ENCODE results near the gene CADPS.
"Not testable (repeated sequence)": the region's sequence is repeated elsewhere in the genome, so short reads cannot be mapped to it uniquely, and the experiment has no call there.

Gene CADPS

DNA sequence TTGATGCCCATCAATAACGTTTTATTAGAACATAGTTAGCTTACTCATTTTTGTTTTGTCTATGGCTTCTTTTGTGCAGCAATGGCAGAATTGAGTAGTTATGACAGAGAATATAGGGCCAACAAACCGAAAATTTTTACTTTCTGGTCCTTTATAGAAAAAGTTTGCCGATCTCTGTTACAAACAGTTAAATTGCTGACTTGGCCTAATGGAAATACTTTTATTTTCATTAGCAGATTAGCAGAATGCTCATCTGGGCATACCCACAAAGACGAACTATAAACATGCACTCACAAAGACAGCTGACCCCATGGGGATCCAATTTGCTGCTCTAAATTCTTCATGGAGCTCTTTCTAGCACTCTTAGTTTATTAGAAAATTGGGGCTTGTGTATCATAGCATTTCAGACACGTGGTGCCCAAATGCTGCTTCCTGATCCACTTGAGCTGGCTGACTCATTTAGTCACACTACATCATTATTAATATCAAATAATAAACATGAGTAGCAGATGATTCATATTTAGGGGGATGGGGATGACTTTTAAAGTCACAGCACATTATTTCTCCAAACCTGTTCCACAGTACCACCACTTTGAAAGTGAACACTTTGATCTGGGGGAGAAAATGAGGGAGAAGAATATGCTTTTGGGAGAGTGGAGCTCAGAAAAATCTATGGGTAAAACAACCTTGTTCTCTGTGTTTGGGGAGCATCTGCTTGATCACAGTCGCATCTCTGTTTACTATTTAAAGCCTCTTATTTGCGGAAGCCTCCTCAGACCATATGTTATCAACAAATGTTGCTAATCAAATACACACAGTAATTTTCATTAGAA is 273.8 kb downstream of the CADPS start:
- intact Hi-C loops (cut with micrococcal nuclease) = no loop called here
- no peaks in the 10 kb centered on the region for H3K9me3 Mint-ChIP-seq
- no peaks in the 10 kb centered on the region for H3K4me1 Mint-ChIP-seq (ENCODE audit: low read depth)
- H3K36me3 Mint-ChIP-seq (ENCODE audit: low read depth) = no peaks in the 10 kb centered on the region
- H3K27me3 Mint-ChIP-seq = no peaks in the 10 kb centered on the region
- no peak overlapping the region for H3K27ac Mint-ChIP-seq
- H3K4me3 Mint-ChIP-seq = no peak overlapping the region

GRCh38 chr3:62600033-62600432 is 275.2 kb downstream of the CADPS start:
- no peaks in the 10 kb centered on the region for H3K36me3 Mint-ChIP-seq (ENCODE audit: low read depth)
- no peaks in the 10 kb centered on the region for H3K4me1 Mint-ChIP-seq (ENCODE audit: low read depth)
- intact Hi-C loops (cut with micrococcal nuclease) = no loop called here
- no peaks in the 10 kb centered on the region for H3K27me3 Mint-ChIP-seq
- no peaks in the 10 kb centered on the region for H3K9me3 Mint-ChIP-seq
- H3K27ac Mint-ChIP-seq = no peak overlapping the region
- H3K4me3 Mint-ChIP-seq = no peak overlapping the region

DNA sequence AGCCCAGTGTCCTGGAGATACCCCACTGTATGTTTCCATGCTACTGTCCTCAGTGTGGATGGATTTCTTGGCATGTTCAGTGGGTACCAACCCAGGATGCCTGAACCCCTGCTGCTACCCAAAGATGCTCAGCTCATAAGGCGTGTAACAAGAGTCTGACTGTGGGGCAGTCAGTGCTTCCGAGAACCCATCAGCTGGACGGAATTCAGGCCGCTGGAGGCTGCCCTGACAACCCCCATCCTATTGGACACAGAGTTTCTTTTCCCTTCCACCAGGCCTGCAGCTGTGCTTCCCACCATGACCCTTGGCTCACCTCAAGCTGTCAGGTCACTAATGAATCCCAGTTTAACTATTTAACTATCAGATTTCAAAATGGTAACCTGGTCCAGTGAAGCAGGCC is 277.7 kb downstream of the CADPS start:
- no peaks in the 10 kb centered on the region for H3K27me3 Mint-ChIP-seq
- no peak overlapping the region for H3K27ac Mint-ChIP-seq
- intact Hi-C loops (cut with micrococcal nuclease) = no loop called here
- no peaks in the 10 kb centered on the region for H3K9me3 Mint-ChIP-seq
- H3K4me3 Mint-ChIP-seq = no peak overlapping the region
- H3K4me1 Mint-ChIP-seq (ENCODE audit: low read depth) = no peaks in the 10 kb centered on the region
- H3K36me3 Mint-ChIP-seq (ENCODE audit: low read depth) = no peaks in the 10 kb centered on the region

GRCh38 chr3:62592408-62592807 is 282.8 kb downstream of the CADPS start:
- H3K4me1 Mint-ChIP-seq (ENCODE audit: low read depth) = no peaks in the 10 kb centered on the region
- intact Hi-C loops (cut with micrococcal nuclease) = no loop called here
- H3K9me3 Mint-ChIP-seq = no peaks in the 10 kb centered on the region

DNA sequence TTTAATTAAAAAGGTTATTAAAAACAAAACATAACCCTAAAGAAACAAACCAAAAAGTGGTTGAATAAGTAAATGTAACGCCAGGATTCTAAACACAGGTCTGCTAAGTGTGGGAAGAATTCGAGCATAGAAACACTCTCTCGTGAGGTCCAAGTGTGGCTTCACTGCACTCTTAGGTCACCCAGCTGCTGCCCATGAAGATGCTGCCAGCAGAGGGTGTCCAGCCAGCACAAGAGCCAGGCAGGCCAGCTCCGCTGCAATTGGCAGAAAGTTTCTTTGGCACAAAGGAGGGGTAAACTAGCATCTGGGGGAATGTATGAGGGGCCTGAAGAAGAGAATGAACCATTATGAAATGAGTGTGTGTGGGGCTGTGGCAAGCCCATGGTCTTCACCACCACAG is 286.1 kb downstream of the CADPS start:
- Mint-ChIP-seq H3K27me3 (no peaks in the 10 kb centered on the region), H3K27ac (no peak overlapping the region)

More at GRCh38 chr3:62592408-62592807, 282.8 kb downstream of the CADPS start:
- Mint-ChIP-seq H3K36me3 (ENCODE audit: low read depth) (no peaks in the 10 kb centered on the region), H3K27ac (no peak overlapping the region), H3K27me3 (no peaks in the 10 kb centered on the region), H3K4me3 (no peak overlapping the region)

GRCh38 chr3:62587579-62588031 is 287.6 kb downstream of the CADPS start:
- no peaks in the 10 kb centered on the region for H3K27me3 Mint-ChIP-seq
- no peaks in the 10 kb centered on the region for H3K9me3 Mint-ChIP-seq
- intact Hi-C loops (cut with micrococcal nuclease) = no loop called here
- no peak overlapping the region for H3K4me3 Mint-ChIP-seq
- no peaks in the 10 kb centered on the region for H3K4me1 Mint-ChIP-seq (ENCODE audit: low read depth)
- no peaks in the 10 kb centered on the region for H3K36me3 Mint-ChIP-seq (ENCODE audit: low read depth)
- no peak overlapping the region for H3K27ac Mint-ChIP-seq

More for the DNA sequence above, 286.1 kb downstream of the CADPS start:
- no peaks in the 10 kb centered on the region for H3K4me1 Mint-ChIP-seq (ENCODE audit: low read depth)
- H3K4me3 Mint-ChIP-seq = no peak overlapping the region
- no peaks in the 10 kb centered on the region for H3K36me3 Mint-ChIP-seq (ENCODE audit: low read depth)
- intact Hi-C loops (cut with micrococcal nuclease) = no loop called here
- H3K9me3 Mint-ChIP-seq = no peaks in the 10 kb centered on the region

DNA sequence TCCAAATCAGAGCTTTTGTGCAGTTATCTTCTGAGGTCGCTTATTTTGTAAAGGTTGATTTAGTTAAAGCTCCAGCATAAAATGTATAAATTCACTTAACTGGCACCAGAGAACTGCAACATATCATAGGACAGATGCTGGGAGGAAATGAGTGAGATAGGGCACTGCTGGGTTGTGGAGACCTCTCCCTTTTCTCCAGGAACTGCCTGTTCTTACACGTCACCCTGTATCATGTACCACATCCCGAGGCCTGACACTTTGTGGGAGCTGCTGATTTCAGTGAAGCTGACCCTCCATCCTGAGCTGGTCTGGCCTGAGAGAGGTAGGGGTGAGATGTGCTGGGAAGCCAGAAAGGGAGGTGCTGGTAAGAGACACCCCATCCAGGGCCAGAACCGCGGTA is 288.0 kb downstream of the CADPS start:
- Mint-ChIP-seq H3K27ac (no peak overlapping the region), H3K36me3 (ENCODE audit: low read depth) (no peaks in the 10 kb centered on the region), H3K27me3 (no peaks in the 10 kb centered on the region), H3K9me3 (no peaks in the 10 kb centered on the region), H3K4me3 (no peak overlapping the region), H3K4me1 (ENCODE audit: low read depth) (no peaks in the 10 kb centered on the region)
- intact Hi-C loops (cut with micrococcal nuclease) = no loop called here

DNA sequence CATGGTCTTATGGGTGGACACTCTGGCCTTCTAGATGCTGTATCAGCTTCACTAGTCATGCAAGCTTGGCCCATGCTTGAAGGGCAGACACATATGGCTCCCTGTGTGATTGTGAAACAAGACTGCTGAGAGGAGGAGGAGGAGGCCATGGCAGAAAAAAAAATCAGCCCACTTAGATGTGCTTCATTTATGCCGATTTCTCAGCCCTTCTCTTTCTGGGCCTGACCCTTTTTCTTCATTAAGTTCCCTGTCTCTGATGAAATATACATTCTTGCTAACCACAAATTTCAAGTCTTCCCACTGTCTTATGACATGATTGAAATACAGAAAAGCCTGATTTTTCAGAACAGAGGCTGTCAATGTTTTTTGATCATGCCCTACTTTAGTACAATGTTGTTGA is 288.9 kb downstream of the CADPS start:
- Mint-ChIP-seq H3K27ac (no peak overlapping the region), H3K36me3 (ENCODE audit: low read depth) (no peaks in the 10 kb centered on the region), H3K4me1 (ENCODE audit: low read depth) (no peaks in the 10 kb centered on the region), H3K27me3 (no peaks in the 10 kb centered on the region), H3K9me3 (no peaks in the 10 kb centered on the region), H3K4me3 (no peak overlapping the region)
- intact Hi-C loops (cut with micrococcal nuclease) = no loop called here

DNA sequence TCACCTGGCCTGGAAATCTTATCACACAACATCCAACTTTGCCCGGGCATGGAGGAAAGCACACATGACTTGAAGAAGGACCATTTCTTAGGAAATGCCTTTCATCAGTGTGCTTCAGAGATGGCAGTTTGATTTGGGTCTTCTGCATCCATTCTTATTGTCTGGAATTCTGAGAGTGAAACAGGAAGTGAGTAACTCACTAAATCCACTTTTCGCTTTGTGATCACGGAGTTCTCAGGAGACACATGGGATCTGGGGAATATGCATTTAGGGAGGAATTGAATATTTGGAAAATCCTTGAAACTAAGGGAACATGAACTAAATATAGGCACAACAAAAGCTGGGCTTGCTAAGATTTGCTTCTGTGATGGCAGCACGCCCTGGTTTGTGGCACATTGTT is 289.4 kb downstream of the CADPS start:
- H3K36me3 Mint-ChIP-seq (ENCODE audit: low read depth) = no peaks in the 10 kb centered on the region
- H3K4me1 Mint-ChIP-seq (ENCODE audit: low read depth) = no peaks in the 10 kb centered on the region
- H3K27ac Mint-ChIP-seq = no peak overlapping the region
- H3K4me3 Mint-ChIP-seq = no peak overlapping the region
- intact Hi-C loops (cut with micrococcal nuclease) = no loop called here
- H3K27me3 Mint-ChIP-seq = no peaks in the 10 kb centered on the region
- H3K9me3 Mint-ChIP-seq = no peaks in the 10 kb centered on the region

DNA sequence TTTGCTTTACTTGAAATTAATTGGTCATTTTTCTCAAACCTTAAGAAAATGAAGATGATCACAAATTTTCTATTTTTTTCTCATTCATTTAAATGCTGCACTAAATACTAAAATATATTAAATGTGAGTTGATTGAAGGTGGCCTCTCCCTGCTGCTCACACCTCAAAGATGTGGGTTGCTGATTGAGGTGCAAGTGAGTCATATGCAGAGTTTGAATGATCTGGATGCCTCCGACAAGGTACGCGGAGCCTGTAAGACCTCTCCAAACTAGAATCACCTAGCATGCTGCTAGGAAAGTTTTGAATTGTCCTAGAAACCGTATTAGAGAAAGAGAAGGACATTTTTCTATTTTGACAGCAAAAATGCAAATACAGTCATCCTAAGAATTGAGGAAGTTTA is 290.6 kb downstream of the CADPS start:
- Mint-ChIP-seq H3K27me3 (no peaks in the 10 kb centered on the region), H3K36me3 (ENCODE audit: low read depth) (no peaks in the 10 kb centered on the region), H3K4me1 (ENCODE audit: low read depth) (no peaks in the 10 kb centered on the region), H3K9me3 (peaks cover 6% of the 10 kb centered on the region), H3K27ac (no peak overlapping the region), H3K4me3 (no peak overlapping the region)
- intact Hi-C loops (cut with micrococcal nuclease) = no loop called here

DNA sequence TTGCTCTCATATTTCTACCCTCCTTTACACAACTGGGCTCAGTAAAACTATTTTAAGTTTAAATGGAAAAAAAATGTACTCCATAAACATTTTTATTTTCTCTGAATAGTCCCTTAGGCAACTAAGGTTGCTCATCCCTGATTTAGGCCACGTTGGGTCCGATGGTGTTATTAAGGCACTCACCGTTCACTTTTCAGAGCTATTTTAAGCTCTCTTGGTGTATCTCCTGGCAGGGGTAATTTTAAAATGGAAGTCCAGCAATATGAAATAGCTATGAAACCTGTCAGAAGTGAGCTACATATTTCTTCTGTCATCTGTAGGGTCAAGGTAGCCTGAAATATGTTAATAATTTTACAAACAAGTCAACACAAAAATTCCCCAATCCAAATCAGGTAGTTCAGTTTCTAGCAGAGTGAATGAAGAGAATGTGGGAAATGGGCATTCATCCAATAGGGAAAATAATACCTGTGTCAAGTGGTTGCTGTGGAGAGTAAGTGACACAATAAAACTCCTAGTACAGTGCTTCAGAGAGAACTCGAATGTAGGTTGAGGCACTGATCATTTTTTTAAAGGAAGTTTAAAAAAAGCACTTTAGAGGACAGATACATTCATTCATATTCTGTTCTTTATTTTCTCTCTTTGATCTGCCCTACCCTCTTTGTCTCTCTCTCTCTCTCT is 292.6 kb downstream of the CADPS start:
- intact Hi-C loops (cut with micrococcal nuclease) = no loop called here
- H3K27me3 Mint-ChIP-seq = no peaks in the 10 kb centered on the region
- H3K36me3 Mint-ChIP-seq (ENCODE audit: low read depth) = no peaks in the 10 kb centered on the region
- peaks cover 20% of the 10 kb centered on the region for H3K9me3 Mint-ChIP-seq
- H3K4me1 Mint-ChIP-seq (ENCODE audit: low read depth) = no peaks in the 10 kb centered on the region
- no peak overlapping the region for H3K4me3 Mint-ChIP-seq
- no peak overlapping the region for H3K27ac Mint-ChIP-seq

GRCh38 chr3:62580485-62580884 is 294.7 kb downstream of the CADPS start:
- H3K4me1 Mint-ChIP-seq (ENCODE audit: low read depth); H3K4me3 Mint-ChIP-seq; H3K27me3 Mint-ChIP-seq; H3K36me3 Mint-ChIP-seq (ENCODE audit: low read depth); H3K27ac Mint-ChIP-seq; intact Hi-C loops (cut with micrococcal nuclease): not testable (repeated sequence)
- peaks cover 20% of the 10 kb centered on the region for H3K9me3 Mint-ChIP-seq

DNA sequence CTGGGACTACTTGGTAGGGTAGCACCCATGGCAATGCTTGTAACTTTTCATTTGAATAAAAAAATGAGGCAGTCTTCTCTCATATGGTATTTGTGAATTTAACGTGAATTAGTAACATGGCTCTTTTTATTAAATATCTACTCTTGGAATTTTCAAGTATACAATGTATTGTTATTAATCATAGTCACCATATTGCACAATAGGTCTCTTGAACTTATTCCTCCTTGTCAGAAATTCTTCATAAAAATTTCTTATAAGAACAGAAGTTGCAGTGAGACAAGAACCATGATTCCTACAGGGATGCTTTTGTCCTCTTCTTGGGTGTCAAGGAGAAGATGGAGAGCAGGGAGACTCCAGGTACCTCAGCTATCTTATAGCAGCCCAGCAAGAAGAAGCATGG is 298.1 kb downstream of the CADPS start:
- Mint-ChIP-seq H3K36me3 (ENCODE audit: low read depth) (no peaks in the 10 kb centered on the region), H3K9me3 (peaks cover 20% of the 10 kb centered on the region), H3K27ac (no peak overlapping the region), H3K27me3 (no peaks in the 10 kb centered on the region), H3K4me1 (ENCODE audit: low read depth) (no peaks in the 10 kb centered on the region), H3K4me3 (no peak overlapping the region)
- intact Hi-C loops (cut with micrococcal nuclease) = no loop called here

DNA sequence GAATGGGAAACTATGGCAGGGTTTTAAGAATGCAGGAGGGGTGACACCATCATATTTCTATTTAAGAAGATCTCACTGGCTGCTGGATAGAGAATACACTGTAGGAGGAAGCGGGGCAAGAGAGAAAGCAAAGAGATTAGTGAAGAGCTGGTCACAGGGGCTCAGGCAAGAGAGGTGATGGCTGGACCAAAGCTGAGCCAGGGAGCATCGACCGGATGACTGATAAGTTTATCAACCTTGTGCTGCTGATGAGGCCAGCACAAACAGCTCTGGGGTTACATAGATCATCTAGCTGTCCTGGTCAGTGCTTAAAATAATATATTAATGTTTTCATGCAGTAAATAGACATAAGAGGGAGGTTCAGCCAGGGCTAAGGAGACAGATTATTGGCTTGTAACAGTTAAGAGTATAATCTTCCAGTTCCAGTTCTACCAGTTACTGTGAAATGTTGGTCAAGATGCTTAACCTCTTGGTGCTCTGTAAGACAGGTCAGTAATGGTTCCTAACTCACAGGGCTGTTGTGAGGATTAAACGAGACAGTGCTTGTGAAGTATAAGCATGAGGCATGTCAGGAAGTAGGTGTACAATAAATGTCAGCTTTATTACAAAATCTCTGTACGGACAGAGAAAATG is 300.8 kb downstream of the CADPS start:
- no peaks in the 10 kb centered on the region for H3K4me1 Mint-ChIP-seq (ENCODE audit: low read depth)
- H3K36me3 Mint-ChIP-seq (ENCODE audit: low read depth) = no peaks in the 10 kb centered on the region
- intact Hi-C loops (cut with micrococcal nuclease) = no loop called here
- peaks cover 11% of the 10 kb centered on the region for H3K9me3 Mint-ChIP-seq
- H3K27ac Mint-ChIP-seq = no peak overlapping the region
- H3K4me3 Mint-ChIP-seq = no peak overlapping the region
- H3K27me3 Mint-ChIP-seq = no peaks in the 10 kb centered on the region
